HepG2 (cell line): ENCODE data around the gene VDAC2. TPM values are rescaled to one million over a fixed set of nuclear protein-coding genes. Genes with fewer than 3 reads are reported as not detected.

Source experiments
- ASH2L ChIP-seq: fragments of 300-600, 200-600 bp; sonication (generic); IDR thresholded peaks from 2 replicates; pipeline ENCODE4 v1.7.0; 2017; ENCODE audit warnings: low read depth, mild to moderate bottlenecking, moderate library complexity, mixed read lengths, low read length; ENCODE audit not compliant: insufficient read length
- CBX1 ChIP-seq: IDR thresholded peaks from one replicate; pipeline ENCODE4 v1.6.1; 2016; ENCODE audit warnings: antibody characterized with exemption, low read depth
- CREM ChIP-seq, 2 experiments: sonication (generic) in 1 of 2; formaldehyde crosslinking in 1 of 2; IDR thresholded peaks; 2 replicates each; pipeline versions ENCODE4 v1.4.0 to v1.6.1; 2016 to 2020; ENCODE audit warnings: antibody characterized with exemption in 1 of 2, mild to moderate bottlenecking in 1 of 2, missing genetic modification reagents in 1 of 2
- ETV6 ChIP-seq: sonication (generic); formaldehyde crosslinking; conservative IDR thresholded peaks from 2 replicates; pipeline ENCODE4 v1.4.0; 2020; ENCODE audit warnings: missing genetic modification reagents
- FOXA3 ChIP-seq: IDR thresholded peaks from 2 replicates; pipeline ENCODE4 v1.6.1; 2016; ENCODE audit warnings: missing genetic modification reagents, missing compliant biosample characterization
- HOXD1 ChIP-seq: sonication (generic); formaldehyde crosslinking; IDR thresholded peaks from 2 replicates; pipeline ENCODE4 v1.5.0; 2020; ENCODE audit warnings: missing genetic modification reagents
- MBNL3 ChIP-seq: fragments of 250-450 bp; sonication (Bioruptor Pico); conservative IDR thresholded peaks from 2 replicates; pipeline ENCODE4 v1.8.0; 2022; ENCODE audit warnings: mild to moderate bottlenecking, inconsistent platforms
- MEIS2 ChIP-seq: sonication (generic); formaldehyde crosslinking; IDR thresholded peaks from 2 replicates; pipeline ENCODE4 v1.9.0; 2021; ENCODE audit warnings: mild to moderate bottlenecking, missing genetic modification reagents
- NFRKB ChIP-seq: fragments of 450-650 bp; IDR thresholded peaks from 2 replicates; pipeline ENCODE4 v1.6.1; 2017
- NR2F2 ChIP-seq: IDR thresholded peaks from 2 replicates; pipeline ENCODE4 v1.6.1; 2012; ENCODE audit warnings: low read depth, inconsistent platforms, borderline replicate concordance
- RAD51 ChIP-seq: fragments of 450-650 bp; IDR thresholded peaks from 2 replicates; pipeline ENCODE4 v1.6.1; 2016; ENCODE audit warnings: borderline replicate concordance
- RARA ChIP-seq: IDR thresholded peaks from 2 replicates; pipeline ENCODE4 v1.6.1; 2016; ENCODE audit warnings: missing genetic modification reagents, missing compliant biosample characterization
- RELA ChIP-seq: sonication (generic); formaldehyde crosslinking; IDR thresholded peaks from 2 replicates; pipeline ENCODE4 v1.4.0; 2020; ENCODE audit warnings: missing genetic modification reagents
- SALL2 ChIP-seq: sonication (generic); formaldehyde crosslinking; IDR thresholded peaks from 2 replicates; pipeline ENCODE4 v1.8.1; 2023; ENCODE audit warnings: mild to moderate bottlenecking, missing genetic modification reagents, inconsistent platforms
- SOX13 ChIP-seq, 3 experiments: fragments of 450-650 bp in 1 of 3; sonication (generic) in 1 of 3; formaldehyde crosslinking in 1 of 3; IDR thresholded peaks in 2 of 3; conservative IDR thresholded peaks in 1 of 3; 2 replicates each; pipeline versions ENCODE4 v1.5.0 to v1.6.1; 2016 to 2020; ENCODE audit warnings: antibody characterized with exemption in 1 of 3, mild to moderate bottlenecking in 1 of 3, missing compliant biosample characterization in 1 of 3, missing genetic modification reagents in 1 of 3, moderate library complexity in 1 of 3
- ZNF501 ChIP-seq: sonication (generic); formaldehyde crosslinking; IDR thresholded peaks from 2 replicates; pipeline ENCODE4 v1.5.1; 2020; ENCODE audit warnings: mild to moderate bottlenecking, moderate library complexity, missing genetic modification reagents
- ZSCAN30 ChIP-seq: sonication (generic); formaldehyde crosslinking; IDR thresholded peaks from 2 replicates; pipeline ENCODE4 v1.5.0; 2020; ENCODE audit warnings: mild to moderate bottlenecking, missing genetic modification reagents
- polyA plus RNA-seq, 8 experiments: library from polyadenylated mRNA; depleted of rRNA in 3 of 8; stranded (reverse) in 7 of 8; unstranded in 1 of 8; fragments of >200 nt; fragmentation: Illumina TruSeq in 4 of 8; extraction: Trizol in 4 of 8; gene quantifications; 2 replicates each; pipeline versions ENCODE4 v1.2.1 to v1.2.3, GENCODE V29; 2011 to 2016; ENCODE audit warnings: low read depth in 4 of 8, missing spikeins in 1 of 8, mixed read lengths in 1 of 8; ENCODE audit not compliant: insufficient read depth in 1 of 8
- total RNA-seq, 5 experiments: library from RNA; depleted of rRNA; stranded (reverse); fragments of >200 nt; fragmentation: Illumina TruSeq; extraction: Trizol; gene quantifications; 2 replicates each; pipeline ENCODE4 v1.2.3, GENCODE V29; 2016; ENCODE audit warnings: low read depth in 1 of 5
- TF ChIP-seq, protein P1 (sequence below): sonication (generic); formaldehyde crosslinking; IDR thresholded peaks from 2 replicates; pipeline ENCODE4 v1.9.0; 2021; ENCODE audit warnings: missing genetic modification reagents, borderline replicate concordance
- TF ChIP-seq, protein P2 (sequence below): IDR thresholded peaks from 2 replicates; pipeline ENCODE4 v1.6.1; 2018; ENCODE audit warnings: missing genetic modification reagents
- TF ChIP-seq, protein P3 (sequence below): IDR thresholded peaks from 2 replicates; pipeline ENCODE4 v1.6.1; 2016; ENCODE audit warnings: missing biosample characterization, missing genetic modification reagents, low read depth
- TF ChIP-seq, protein P4 (sequence below): sonication (generic); formaldehyde crosslinking; IDR thresholded peaks from 2 replicates; pipeline ENCODE4 v1.4.0; 2020; ENCODE audit warnings: missing genetic modification reagents
- TF ChIP-seq, protein P5 (sequence below): sonication (generic); formaldehyde crosslinking; IDR thresholded peaks from 2 replicates; pipeline ENCODE4 v1.4.0; 2020; ENCODE audit warnings: missing genetic modification reagents

VDAC2 gene
- total and polyA plus RNA-seq, 2 of the 13 experiments (the other 11 are each of a cell fraction or from before 2014, with no cell fraction given), result 67.9 to 222 TPM

DNA sequence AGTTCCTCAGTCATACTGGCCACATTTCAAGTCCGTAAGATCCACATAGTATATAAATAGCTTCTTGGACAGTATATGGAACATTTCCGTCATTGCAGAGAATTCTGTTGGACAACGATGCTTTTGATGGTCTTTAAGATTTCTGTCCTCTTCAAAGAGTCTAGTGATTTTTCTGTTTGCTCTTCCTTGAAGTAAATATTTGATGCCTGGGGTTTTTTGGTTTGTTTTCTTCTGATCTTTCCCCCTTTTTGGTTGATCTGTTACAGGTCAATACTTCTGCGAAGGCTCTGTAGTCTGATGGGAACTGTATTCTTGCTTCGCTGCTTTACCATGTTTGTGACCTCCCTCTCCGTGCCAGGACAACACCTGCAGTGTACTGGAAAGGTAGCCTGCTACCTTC, 42.3 kb upstream of the VDAC2 start (continued):
- TF ChIP-seq, protein P1, sequence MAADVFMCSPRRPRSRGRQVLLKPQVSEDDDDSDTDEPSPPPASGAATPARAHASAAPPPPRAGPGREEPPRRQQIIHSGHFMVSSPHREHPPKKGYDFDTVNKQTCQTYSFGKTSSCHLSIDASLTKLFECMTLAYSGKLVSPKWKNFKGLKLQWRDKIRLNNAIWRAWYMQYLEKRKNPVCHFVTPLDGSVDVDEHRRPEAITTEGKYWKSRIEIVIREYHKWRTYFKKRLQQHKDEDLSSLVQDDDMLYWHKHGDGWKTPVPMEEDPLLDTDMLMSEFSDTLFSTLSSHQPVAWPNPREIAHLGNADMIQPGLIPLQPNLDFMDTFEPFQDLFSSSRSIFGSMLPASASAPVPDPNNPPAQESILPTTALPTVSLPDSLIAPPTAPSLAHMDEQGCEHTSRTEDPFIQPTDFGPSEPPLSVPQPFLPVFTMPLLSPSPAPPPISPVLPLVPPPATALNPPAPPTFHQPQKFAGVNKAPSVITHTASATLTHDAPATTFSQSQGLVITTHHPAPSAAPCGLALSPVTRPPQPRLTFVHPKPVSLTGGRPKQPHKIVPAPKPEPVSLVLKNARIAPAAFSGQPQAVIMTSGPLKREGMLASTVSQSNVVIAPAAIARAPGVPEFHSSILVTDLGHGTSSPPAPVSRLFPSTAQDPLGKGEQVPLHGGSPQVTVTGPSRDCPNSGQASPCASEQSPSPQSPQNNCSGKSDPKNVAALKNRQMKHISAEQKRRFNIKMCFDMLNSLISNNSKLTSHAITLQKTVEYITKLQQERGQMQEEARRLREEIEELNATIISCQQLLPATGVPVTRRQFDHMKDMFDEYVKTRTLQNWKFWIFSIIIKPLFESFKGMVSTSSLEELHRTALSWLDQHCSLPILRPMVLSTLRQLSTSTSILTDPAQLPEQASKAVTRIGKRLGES, result 0 out of 2 replicates have a peak, but pooled peaks have one; percentile 28
- peak; percentile 87 for TF ChIP-seq RARA (CRISPR knock-in tag)
- TF ChIP-seq, protein P2, sequence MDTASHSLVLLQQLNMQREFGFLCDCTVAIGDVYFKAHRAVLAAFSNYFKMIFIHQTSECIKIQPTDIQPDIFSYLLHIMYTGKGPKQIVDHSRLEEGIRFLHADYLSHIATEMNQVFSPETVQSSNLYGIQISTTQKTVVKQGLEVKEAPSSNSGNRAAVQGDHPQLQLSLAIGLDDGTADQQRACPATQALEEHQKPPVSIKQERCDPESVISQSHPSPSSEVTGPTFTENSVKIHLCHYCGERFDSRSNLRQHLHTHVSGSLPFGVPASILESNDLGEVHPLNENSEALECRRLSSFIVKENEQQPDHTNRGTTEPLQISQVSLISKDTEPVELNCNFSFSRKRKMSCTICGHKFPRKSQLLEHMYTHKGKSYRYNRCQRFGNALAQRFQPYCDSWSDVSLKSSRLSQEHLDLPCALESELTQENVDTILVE (CRISPR knock-in tag), result peak; percentile 69; the same call in 1 of the 2 replicates
- peak; percentile 49 for TF ChIP-seq ASH2L
- TF ChIP-seq, protein P3, sequence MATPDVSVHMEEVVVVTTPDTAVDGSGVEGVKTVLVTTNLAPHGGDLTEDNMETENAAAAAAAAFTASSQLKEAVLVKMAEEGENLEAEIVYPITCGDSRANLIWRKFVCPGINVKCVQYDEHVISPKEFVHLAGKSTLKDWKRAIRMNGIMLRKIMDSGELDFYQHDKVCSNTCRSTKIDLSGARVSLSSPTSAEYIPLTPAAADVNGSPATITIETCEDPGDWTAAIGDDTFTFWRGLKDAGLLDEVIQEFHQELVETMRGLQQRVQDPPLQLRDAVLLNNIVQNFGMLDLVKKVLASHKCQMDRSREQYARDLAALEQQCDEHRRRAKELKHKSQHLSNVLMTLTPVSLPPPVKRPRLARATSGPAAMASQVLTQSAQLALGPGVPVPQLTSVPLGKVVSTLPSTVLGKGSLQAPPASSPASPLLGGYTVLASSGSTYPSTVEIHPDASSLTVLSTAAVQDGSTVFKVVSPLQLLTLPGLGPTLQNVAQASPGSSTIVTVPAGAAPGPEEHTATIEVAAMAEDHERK (CRISPR knock-in tag), result no peak
- no peak for TF ChIP-seq CBX1
- no peak for TF ChIP-seq MBNL3 (CRISPR knock-in tag)
- no peak for TF ChIP-seq SALL2 (CRISPR knock-in tag)
- TF ChIP-seq NR2F2, result peak; percentile 87
- TF ChIP-seq RAD51, result no peak
- no peak for TF ChIP-seq ETV6 (CRISPR knock-in tag)
- no peak for TF ChIP-seq RELA (CRISPR knock-in tag)
- peak; percentile 94 for TF ChIP-seq CREM (IDR thresholded peaks at IDR 0.05)
- no peak for TF ChIP-seq CREM (CRISPR knock-in tag; IDR thresholded peaks at IDR 0.05)
- TF ChIP-seq ZNF501 (CRISPR knock-in tag), result no peak
- TF ChIP-seq HOXD1 (CRISPR knock-in tag), result peak; percentile 67; the same call in 1 of the 2 replicates
- no peak for TF ChIP-seq ZSCAN30 (CRISPR knock-in tag)
- TF ChIP-seq MEIS2 (CRISPR knock-in tag), result peak; percentile 51; the same call in 1 of the 2 replicates
- TF ChIP-seq, protein P4, sequence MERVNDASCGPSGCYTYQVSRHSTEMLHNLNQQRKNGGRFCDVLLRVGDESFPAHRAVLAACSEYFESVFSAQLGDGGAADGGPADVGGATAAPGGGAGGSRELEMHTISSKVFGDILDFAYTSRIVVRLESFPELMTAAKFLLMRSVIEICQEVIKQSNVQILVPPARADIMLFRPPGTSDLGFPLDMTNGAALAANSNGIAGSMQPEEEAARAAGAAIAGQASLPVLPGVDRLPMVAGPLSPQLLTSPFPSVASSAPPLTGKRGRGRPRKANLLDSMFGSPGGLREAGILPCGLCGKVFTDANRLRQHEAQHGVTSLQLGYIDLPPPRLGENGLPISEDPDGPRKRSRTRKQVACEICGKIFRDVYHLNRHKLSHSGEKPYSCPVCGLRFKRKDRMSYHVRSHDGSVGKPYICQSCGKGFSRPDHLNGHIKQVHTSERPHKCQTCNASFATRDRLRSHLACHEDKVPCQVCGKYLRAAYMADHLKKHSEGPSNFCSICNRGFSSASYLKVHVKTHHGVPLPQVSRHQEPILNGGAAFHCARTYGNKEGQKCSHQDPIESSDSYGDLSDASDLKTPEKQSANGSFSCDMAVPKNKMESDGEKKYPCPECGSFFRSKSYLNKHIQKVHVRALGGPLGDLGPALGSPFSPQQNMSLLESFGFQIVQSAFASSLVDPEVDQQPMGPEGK (CRISPR knock-in tag), result peak; percentile 69
- TF ChIP-seq SOX13 (IDR thresholded peaks at IDR 0.05), result peak; percentile 64; the same call in 1 of the 2 replicates
- TF ChIP-seq SOX13 (CRISPR knock-in tag; conservative IDR thresholded peaks at IDR 0.05 in 1 of 2, IDR thresholded peaks at IDR 0.05 in 1 of 2), result peak in 1 of 2 experiments; percentile 83; a peak in 2 of 4 replicates
- peak; percentile 96 for TF ChIP-seq FOXA3 (CRISPR knock-in tag)
- no peak for TF ChIP-seq NFRKB
- TF ChIP-seq, protein P5, sequence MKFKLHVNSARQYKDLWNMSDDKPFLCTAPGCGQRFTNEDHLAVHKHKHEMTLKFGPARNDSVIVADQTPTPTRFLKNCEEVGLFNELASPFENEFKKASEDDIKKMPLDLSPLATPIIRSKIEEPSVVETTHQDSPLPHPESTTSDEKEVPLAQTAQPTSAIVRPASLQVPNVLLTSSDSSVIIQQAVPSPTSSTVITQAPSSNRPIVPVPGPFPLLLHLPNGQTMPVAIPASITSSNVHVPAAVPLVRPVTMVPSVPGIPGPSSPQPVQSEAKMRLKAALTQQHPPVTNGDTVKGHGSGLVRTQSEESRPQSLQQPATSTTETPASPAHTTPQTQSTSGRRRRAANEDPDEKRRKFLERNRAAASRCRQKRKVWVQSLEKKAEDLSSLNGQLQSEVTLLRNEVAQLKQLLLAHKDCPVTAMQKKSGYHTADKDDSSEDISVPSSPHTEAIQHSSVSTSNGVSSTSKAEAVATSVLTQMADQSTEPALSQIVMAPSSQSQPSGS (CRISPR knock-in tag), result peak; percentile 66
